Tibial artery (tissue), 4 donors: Measurements from ENCODE around the gene FRY.

Experiments
- DNase-seq, 2 donors: peaks; one replicate each; pipeline ENCODE4 v3.0.0-alpha.2; 2019
- H3K27ac ChIP-seq, 2 donors: fragments of 200-600 bp; sonication (generic) in 1 of 2; 1 replicate in 1 of 2; 2 replicates in 1 of 2; pipeline ENCODE4 v1.5.1; 2018 to 2019; ENCODE audit warnings: mild to moderate bottlenecking in 1 of 2
- H3K27me3 ChIP-seq, 2 donors: fragments of 200-600 bp; sonication (generic) in 1 of 2; one replicate each; pipeline versions ENCODE4 v1.5.1 to v1.6.0; 2016 to 2019
- H3K36me3 ChIP-seq, 3 donors: fragments of 200-600 bp; sonication (generic) in 2 of 3; one replicate each; pipeline ENCODE4 v1.5.1; 2016 to 2019; ENCODE audit warnings: mild to moderate bottlenecking in 2 of 3
- H3K4me1 ChIP-seq, 4 donors: fragments of 200-600 bp; sonication (generic) in 2 of 4; 1 replicate in 3 of 4; 2 replicates in 1 of 4; pipeline ENCODE4 v1.5.1; 2016 to 2019
- H3K4me3 ChIP-seq, 2 donors: fragments of 200-600 bp; sonication (generic) in 1 of 2; 1 replicate in 1 of 2; 2 replicates in 1 of 2; pipeline ENCODE4 v1.5.1; 2018 to 2019; ENCODE audit warnings: mild to moderate bottlenecking in 2 of 2
- H3K9me3 ChIP-seq, 3 donors: fragments of 200-600 bp; sonication (generic) in 1 of 3; one replicate each; pipeline ENCODE4 v1.5.1; 2016 to 2019
- CTCF ChIP-seq, 2 experiments: fragments of 200-600 bp in 1 of 2; fragments of 450-650 bp in 1 of 2; IDR thresholded peaks; one replicate each; pipeline ENCODE4 v1.5.1; 2017 to 2019; ENCODE audit warnings: antibody characterized with exemption in 2 of 2, mild to moderate bottlenecking in 1 of 2, moderate library complexity in 1 of 2
- intact Hi-C: fragments of 100-400 bp; cut with DNase I; formaldehyde crosslinking; loops from one replicate; pipeline ENCODE4 v1.15.0; 2023; ENCODE audit warnings: low total_unique reads

Gene FRY

GRCh38 chr13:32079587-32079986 is 48.0 kb downstream of the FRY start:
- Histone ChIP-seq H3K27ac (peak overlapping the region in 1 of 2 donors; percentile 10), H3K4me3 (no peak overlapping the region), H3K27me3 (no peaks in the 10 kb centered on the region), H3K36me3 (peaks cover under 1 to 6% (median 5%) of the 10 kb centered on the region in 3 donors), H3K9me3 (no peaks in the 10 kb centered on the region), H3K4me1 (peaks cover 0 to 66% (median 4%) of the 10 kb centered on the region in 4 donors)
- TF ChIP-seq CTCF (IDR thresholded peaks at IDR 0.05), result no peak
- no peak for DNase-seq
- intact Hi-C loops, result no loop called here

GRCh38 chr13:32080328-32080744 is 48.8 kb downstream of the FRY start:
- no peak for TF ChIP-seq CTCF (IDR thresholded peaks at IDR 0.05)
- Histone ChIP-seq H3K4me1 (peaks cover 0 to 59% (median 2%) of the 10 kb centered on the region in 4 donors), H3K9me3 (no peaks in the 10 kb centered on the region)

GRCh38 chr13:32081591-32081990 is 50.0 kb downstream of the FRY start:
- no peak for DNase-seq
- peaks cover 5 to 16% (median 15%) of the 10 kb centered on the region in 3 donors for H3K36me3 ChIP-seq
- H3K4me3 ChIP-seq, result no peak overlapping the region
- TF ChIP-seq CTCF (IDR thresholded peaks at IDR 0.05), result no peak
- intact Hi-C loops, result no loop called here
- no peak overlapping the region for H3K27ac ChIP-seq
- H3K9me3 ChIP-seq, result no peaks in the 10 kb centered on the region
- H3K4me1 ChIP-seq, result peaks cover 0 to 54% (median 2%) of the 10 kb centered on the region in 4 donors
- no peaks in the 10 kb centered on the region for H3K27me3 ChIP-seq

More at GRCh38 chr13:32080328-32080744, 48.8 kb downstream of the FRY start:
- Histone ChIP-seq H3K27ac (peak overlapping the region in 1 of 2 donors; percentile 3), H3K4me3 (no peak overlapping the region), H3K27me3 (no peaks in the 10 kb centered on the region), H3K36me3 (peaks cover 5 to 10% (median 8%) of the 10 kb centered on the region in 3 donors)
- intact Hi-C loops, result no loop called here
- no peak for DNase-seq

- DNase-seq, result no peak
- Histone ChIP-seq H3K27ac (no peak overlapping the region), H3K9me3 (no peaks in the 10 kb centered on the region)
Measured at GRCh38 chr13:32086366-32086765, 54.8 kb downstream of the FRY start.

GRCh38 chr13:32086791-32087441 is 55.3 kb downstream of the FRY start:
- DNase-seq, result no peak
- Histone ChIP-seq H3K9me3 (no peaks in the 10 kb centered on the region), H3K27ac (no peak overlapping the region), H3K4me1 (peaks cover 0 to 55% (median 13%) of the 10 kb centered on the region in 4 donors), H3K4me3 (no peak overlapping the region), H3K36me3 (peaks cover 0 to 15% (median 11%) of the 10 kb centered on the region in 3 donors), H3K27me3 (no peaks in the 10 kb centered on the region)
- intact Hi-C loops, result no loop called here
- TF ChIP-seq CTCF (IDR thresholded peaks at IDR 0.05), result no peak

More at GRCh38 chr13:32086366-32086765, 54.8 kb downstream of the FRY start:
- TF ChIP-seq CTCF (IDR thresholded peaks at IDR 0.05), result no peak
- intact Hi-C loops, result no loop called here
- no peak overlapping the region for H3K4me3 ChIP-seq
- no peaks in the 10 kb centered on the region for H3K27me3 ChIP-seq
- peaks cover 0 to 55% (median 13%) of the 10 kb centered on the region in 4 donors for H3K4me1 ChIP-seq
- H3K36me3 ChIP-seq, result peaks cover 0 to 15% (median 11%) of the 10 kb centered on the region in 3 donors
